22Rv1 (cell line): ENCODE results near the gene ZNF516.

Experiments
- ZFX ChIP-seq: fragments of 450-650 bp; IDR thresholded peaks from 2 replicates; pipeline ENCODE4 v1.6.1; 2017; ENCODE audit warnings: antibody characterized with exemption, borderline replicate concordance
- TF ChIP-seq, protein P1 (sequence below): fragments of 450-650 bp; IDR thresholded peaks from 2 replicates; pipeline ENCODE4 v1.5.1; 2017; ENCODE audit warnings: mild to moderate bottlenecking

DNA sequence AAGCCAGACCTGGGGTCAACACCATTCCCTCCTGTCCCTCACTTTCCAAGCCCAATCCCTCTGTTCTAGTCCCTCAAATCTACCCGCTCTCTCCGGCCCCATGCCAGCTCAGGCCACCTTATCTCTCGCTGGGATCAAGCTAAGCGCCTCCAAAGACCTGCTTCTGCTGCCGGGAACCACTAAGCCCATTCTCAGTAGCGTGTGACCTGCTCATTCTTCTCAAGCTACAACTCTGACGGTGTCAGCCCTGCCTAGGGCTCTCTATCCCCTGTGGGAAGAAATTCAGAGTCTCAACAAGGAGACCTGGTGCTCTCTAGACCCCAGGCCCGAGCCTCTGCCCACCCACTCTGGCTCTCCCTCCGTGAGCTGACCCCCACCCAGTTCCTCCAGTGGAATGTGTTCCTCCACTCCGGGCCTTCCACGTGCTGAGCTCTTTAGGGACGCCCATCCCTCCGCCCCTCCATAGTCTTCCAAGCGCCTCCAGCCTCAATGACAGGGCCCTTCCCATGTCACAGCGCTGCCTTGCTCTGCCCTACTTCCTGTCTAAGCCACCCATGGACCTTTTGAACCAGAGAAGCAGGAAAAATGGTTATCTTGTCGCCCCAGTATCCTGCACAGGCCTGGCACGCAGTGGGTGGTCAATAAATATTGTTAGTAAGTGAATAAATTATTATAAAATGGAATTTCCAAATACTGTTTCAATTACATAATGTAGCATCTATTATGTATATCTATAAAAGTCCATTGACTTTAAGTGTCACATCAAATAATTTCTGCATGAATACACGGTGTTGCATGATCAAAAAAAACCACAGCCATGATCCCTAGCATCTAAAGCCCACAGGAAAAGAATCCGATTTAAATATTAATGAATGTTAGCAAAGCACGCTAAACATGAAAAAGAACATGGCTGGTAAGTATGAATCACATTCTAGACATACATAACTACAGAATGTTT, 127.6 kb downstream of the ZNF516 start:
- TF ChIP-seq, protein P1, sequence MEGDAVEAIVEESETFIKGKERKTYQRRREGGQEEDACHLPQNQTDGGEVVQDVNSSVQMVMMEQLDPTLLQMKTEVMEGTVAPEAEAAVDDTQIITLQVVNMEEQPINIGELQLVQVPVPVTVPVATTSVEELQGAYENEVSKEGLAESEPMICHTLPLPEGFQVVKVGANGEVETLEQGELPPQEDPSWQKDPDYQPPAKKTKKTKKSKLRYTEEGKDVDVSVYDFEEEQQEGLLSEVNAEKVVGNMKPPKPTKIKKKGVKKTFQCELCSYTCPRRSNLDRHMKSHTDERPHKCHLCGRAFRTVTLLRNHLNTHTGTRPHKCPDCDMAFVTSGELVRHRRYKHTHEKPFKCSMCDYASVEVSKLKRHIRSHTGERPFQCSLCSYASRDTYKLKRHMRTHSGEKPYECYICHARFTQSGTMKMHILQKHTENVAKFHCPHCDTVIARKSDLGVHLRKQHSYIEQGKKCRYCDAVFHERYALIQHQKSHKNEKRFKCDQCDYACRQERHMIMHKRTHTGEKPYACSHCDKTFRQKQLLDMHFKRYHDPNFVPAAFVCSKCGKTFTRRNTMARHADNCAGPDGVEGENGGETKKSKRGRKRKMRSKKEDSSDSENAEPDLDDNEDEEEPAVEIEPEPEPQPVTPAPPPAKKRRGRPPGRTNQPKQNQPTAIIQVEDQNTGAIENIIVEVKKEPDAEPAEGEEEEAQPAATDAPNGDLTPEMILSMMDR: no peak
- no peak for TF ChIP-seq ZFX
